Muscle layer of colon (tissue), 2 donors: ENCODE measurements around the gene FOXK2.

Source experiments
- H3K27ac ChIP-seq: one replicate; pipeline ENCODE4 v1.7.0; 2013; ENCODE audit warnings: low read depth, mild to moderate bottlenecking, low read length, moderate library complexity
- H3K27me3 ChIP-seq, 2 donors: one replicate each; pipeline ENCODE4 v1.7.0; 2013; ENCODE audit warnings: low read length in 2 of 2, mild to moderate bottlenecking in 2 of 2; ENCODE audit not compliant: insufficient read depth in 2 of 2, control insufficient read depth in 1 of 2
- H3K36me3 ChIP-seq: one replicate; pipeline ENCODE4 v1.7.0; 2013; ENCODE audit warnings: mild to moderate bottlenecking, low read length; ENCODE audit not compliant: insufficient read depth
- H3K4me1 ChIP-seq: one replicate; pipeline ENCODE4 v1.7.0; 2013; ENCODE audit warnings: mild to moderate bottlenecking, low read length; ENCODE audit not compliant: insufficient read depth
- H3K4me3 ChIP-seq, 2 donors: one replicate each; pipeline ENCODE4 v1.7.0; 2013; ENCODE audit warnings: low read length in 2 of 2, low read depth in 1 of 2, mild to moderate bottlenecking in 1 of 2, moderate library complexity in 1 of 2
- H3K9ac ChIP-seq: one replicate; pipeline ENCODE4 v1.7.0; 2013; ENCODE audit warnings: low read length
- H3K9me3 ChIP-seq: one replicate; pipeline ENCODE4 v1.7.0; 2013; ENCODE audit warnings: mild to moderate bottlenecking, low read length
- donor health status: abdominal sarcoma.
- donor health status: Adenocarcinoma of cecum.

Gene FOXK2

DNA sequence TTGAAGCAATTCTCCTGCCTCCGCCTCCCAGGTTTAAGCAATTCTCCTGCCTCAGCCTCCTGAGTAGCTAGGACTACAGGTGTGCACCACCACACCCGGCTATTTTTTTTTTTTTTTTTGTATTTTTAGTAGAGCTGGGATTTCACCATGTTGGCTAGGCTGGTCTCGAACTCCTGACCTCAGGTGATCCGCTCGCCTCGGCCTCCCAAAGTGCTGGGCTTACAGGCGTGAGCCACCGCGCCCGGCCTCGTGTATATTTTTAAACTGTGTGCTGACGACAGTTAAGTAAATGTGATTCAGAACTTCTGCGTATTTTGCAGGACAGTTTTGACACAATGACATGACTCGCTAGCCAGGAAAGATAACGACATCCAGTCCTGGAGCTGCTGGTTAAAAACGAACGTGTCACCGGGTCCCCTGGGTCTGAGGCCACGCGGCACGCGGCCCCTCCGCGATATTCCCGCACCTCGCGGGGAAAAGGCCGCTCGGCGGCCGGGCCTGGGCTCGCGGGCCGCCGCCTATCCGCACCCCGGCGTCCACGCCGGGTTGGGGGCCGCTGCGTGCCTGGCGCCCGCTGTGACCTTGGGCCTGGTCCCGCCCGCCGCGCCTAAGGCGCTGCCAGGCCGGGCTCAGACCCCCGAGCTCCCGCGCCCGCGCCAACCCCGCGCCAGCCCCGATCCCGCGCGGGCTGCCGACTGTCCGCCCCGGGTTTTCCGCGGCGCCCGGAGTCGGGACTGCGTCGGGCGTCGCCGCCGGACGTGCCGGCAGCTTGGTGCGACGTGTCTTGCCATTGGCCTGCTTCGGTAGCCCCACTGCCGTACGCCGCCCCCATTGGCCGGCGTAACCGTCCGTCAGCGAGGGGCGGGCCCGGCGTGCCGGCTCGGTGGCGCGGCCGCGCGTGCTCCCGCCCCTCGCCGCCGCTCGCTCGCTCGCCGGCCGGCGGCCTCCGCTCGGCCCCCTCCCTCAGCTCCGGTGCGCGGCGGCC is at the start of gene FOXK2:
Gene FOXK2, plus strand, starts transcription at position 907 of the 985 bp plus-strand sequence. CDS start 157 bp downstream, outside the sequence.
- Histone ChIP-seq H3K9ac (peak within 1 kb of the TSS; percentile 58), H3K4me3 (peak within 1 kb of the TSS; percentile 71 to 81), H3K27ac (peak within 1 kb of the TSS; percentile 76), H3K4me1 (no peaks in the 10 kb centered on the region), H3K36me3 (no peaks in the 10 kb centered on the region), H3K9me3 (no peaks in the 10 kb centered on the region), H3K27me3 (no peaks in the 10 kb centered on the region)

DNA sequence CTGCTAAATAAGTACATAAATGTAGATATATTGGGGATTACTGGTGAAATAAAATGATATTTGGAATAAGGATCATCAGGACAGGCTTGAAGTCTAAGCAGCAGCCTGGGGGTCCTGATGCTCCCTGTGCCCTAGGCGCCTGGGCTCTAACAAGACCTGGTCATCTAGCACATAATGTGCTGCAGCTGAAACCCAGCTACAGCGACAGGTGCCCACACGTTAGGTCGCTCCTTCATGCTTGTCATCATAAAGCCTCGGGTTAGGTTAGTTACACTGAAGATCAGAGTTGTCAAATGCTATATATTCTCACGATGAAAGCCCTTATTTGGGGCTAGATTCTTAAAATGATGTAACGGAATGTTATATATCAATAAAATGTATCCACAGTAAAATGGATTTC is 49.5 kb upstream of the FOXK2 start:
- no peak overlapping the region for H3K9ac ChIP-seq
- H3K4me3 ChIP-seq = no peak overlapping the region
- H3K36me3 ChIP-seq = peaks cover 52% of the 10 kb centered on the region
- no peaks in the 10 kb centered on the region for H3K9me3 ChIP-seq
- H3K4me1 ChIP-seq = no peaks in the 10 kb centered on the region
- no peaks in the 10 kb centered on the region for H3K27me3 ChIP-seq
- H3K27ac ChIP-seq = no peak overlapping the region

DNA sequence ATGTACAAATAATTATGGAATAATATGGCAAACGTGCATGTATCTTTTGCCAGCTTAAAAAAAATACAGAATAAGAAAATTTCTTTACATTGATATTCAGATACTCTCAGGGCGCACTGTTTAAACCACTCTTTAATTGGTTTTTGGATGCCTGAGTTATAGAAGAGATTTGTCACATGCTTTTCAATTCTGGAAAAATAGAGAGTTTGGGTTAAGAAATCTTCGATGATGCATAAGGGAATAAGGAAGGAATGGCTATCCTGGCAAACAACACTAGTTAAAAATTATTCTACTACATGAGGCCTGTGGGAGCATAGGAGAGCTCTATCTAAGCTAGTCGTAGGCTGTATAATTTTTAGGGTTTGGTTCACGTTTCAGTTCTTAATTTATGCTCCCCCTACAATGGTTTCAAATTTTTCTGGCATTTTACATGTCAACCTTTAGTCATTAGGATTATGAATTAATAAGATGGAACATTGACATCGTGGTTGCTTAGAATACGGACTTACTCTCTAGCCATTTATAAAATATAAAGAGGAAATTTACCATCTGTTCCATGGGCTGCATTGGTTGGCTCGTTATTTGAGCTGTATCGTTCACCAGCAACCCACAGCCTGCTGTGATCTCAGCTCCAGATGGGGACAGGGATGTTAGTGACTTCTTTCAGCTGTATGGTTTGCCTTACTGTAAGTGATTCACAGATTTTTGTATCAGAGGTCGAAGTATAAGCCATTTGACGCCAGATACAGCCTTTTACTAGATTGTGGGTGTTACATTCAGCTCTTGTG is 45.1 kb upstream of the FOXK2 start:
- H3K9me3 ChIP-seq = no peaks in the 10 kb centered on the region
- no peak overlapping the region for H3K27ac ChIP-seq
- H3K27me3 ChIP-seq = no peaks in the 10 kb centered on the region
- H3K9ac ChIP-seq = no peak overlapping the region
- H3K4me1 ChIP-seq = no peaks in the 10 kb centered on the region
- peaks cover 36% of the 10 kb centered on the region for H3K36me3 ChIP-seq
- no peak overlapping the region for H3K4me3 ChIP-seq

DNA sequence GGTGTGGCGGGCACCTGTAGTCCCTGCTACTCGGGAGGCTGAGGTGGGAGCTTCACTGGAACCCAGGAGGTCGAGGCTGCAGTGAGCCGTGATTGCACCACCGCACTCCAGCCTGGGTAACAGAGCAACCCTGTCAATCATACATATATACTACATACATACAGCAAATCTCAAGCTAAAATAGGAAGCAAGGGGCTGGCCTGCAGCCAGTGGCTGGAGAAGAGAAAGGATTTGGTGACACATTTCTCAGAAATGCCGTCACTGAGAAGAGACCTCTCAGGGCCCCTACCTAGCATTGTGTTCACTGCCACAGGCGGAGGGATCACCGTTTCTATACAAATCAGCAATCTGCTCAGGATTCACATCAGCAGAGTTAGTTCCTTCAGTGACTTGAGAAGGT is 44.1 kb upstream of the FOXK2 start:
- no peaks in the 10 kb centered on the region for H3K9me3 ChIP-seq
- no peaks in the 10 kb centered on the region for H3K4me1 ChIP-seq
- no peak overlapping the region for H3K4me3 ChIP-seq
- no peak overlapping the region for H3K27ac ChIP-seq
- peaks cover 42% of the 10 kb centered on the region for H3K36me3 ChIP-seq
- H3K9ac ChIP-seq = no peak overlapping the region
- H3K27me3 ChIP-seq = no peaks in the 10 kb centered on the region

DNA sequence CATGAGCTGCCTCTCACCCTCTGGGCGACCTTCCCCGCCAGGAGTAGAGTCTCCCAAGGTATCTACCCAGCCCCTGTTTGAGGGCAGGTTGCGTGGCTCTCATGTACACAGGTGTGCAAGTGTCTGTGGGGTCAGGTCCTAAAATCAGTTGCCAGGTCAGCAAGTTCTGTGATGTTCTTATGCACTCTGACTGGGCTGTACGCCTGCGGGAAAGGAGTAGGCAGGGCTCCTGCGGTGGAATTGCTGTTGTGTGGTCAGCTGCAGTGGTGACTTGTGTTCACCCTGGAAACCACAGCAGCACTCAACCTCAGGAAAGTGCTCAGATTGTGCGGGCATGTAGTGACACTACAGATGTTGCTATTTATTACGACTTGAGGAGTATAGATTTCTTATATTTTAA is 41.6 kb upstream of the FOXK2 start:
- no peak overlapping the region for H3K9ac ChIP-seq
- no peaks in the 10 kb centered on the region for H3K4me1 ChIP-seq
- H3K36me3 ChIP-seq = peaks cover 60% of the 10 kb centered on the region
- H3K9me3 ChIP-seq = no peaks in the 10 kb centered on the region
- no peak overlapping the region for H3K4me3 ChIP-seq
- no peak overlapping the region for H3K27ac ChIP-seq
- H3K27me3 ChIP-seq = no peaks in the 10 kb centered on the region

DNA sequence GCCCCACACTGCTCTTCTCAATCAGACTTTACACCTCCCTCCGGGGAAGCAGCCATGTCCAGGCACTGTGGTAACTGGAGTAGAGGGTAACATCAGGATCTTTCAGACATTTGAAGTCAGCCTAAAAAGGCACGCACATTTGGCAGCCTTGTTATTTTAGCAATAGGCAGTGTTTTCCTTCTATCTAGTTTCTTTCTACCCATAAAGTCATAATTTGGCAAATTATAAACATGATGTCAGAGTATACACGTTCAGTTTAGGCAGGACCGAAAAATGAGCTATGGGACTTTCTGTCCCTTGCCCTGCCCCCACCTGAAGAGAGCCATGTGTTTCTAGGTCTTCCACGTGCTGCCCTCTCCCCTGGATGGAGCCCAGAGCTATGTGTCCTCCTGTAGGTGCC is 39.9 kb upstream of the FOXK2 start:
- Histone ChIP-seq H3K4me3 (no peak overlapping the region), H3K9ac (no peak overlapping the region), H3K9me3 (no peaks in the 10 kb centered on the region), H3K4me1 (no peaks in the 10 kb centered on the region), H3K27me3 (no peaks in the 10 kb centered on the region), H3K36me3 (peaks cover 69% of the 10 kb centered on the region), H3K27ac (no peak overlapping the region)

DNA sequence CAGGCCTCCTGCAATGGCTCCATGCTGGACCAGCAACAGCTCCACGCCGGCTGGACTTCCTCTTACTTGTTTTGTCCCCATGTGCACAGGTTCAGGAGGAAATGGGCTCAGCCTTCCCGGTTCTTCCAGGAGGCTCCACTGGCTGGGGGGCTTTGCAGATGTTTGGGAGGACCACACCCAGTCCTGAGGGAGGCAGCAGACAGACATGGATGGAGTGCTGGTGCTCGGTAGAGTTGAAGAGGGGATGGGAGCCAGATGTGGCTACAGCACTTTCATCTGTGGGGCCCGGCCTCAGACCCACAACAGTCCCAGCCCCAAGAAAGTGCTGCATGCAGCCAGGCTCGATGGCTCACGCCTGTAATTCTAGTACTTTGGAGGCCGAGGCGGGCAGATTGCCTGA is 39.2 kb upstream of the FOXK2 start:
- H3K9ac ChIP-seq = no peak overlapping the region
- no peak overlapping the region for H3K4me3 ChIP-seq
- H3K9me3 ChIP-seq = no peaks in the 10 kb centered on the region
- no peaks in the 10 kb centered on the region for H3K27me3 ChIP-seq
- H3K27ac ChIP-seq = no peak overlapping the region
- H3K36me3 ChIP-seq = peaks cover 70% of the 10 kb centered on the region
- H3K4me1 ChIP-seq = no peaks in the 10 kb centered on the region

- peaks cover 76% of the 10 kb centered on the region for H3K36me3 ChIP-seq
These were observed 36.3 kb upstream of the FOXK2 start for GRCh38 chr17:82483204-82483660.

DNA sequence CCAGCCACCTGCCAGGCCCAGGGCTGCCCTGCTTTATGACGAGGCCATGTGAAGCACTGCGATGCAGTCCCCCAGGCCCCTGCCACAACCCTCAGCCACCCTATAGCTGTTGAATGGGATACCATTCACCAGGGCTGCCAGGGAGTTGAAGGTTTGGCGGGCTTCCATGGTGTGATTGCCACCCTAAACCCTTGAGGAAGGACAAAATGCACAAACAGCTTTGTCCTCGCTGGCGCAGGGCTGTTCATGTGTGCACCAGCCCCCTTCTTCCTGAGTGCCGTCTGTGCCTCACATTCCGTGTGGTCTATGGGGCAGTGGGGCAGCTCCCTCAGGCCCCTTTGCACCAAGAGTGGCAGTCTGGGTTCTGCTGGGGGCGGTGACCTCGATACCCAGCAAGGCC is 35.7 kb upstream of the FOXK2 start:
- Histone ChIP-seq H3K4me3 (no peak overlapping the region), H3K36me3 (peaks cover 74% of the 10 kb centered on the region), H3K27ac (no peak overlapping the region), H3K4me1 (peaks cover 3% of the 10 kb centered on the region), H3K9ac (no peak overlapping the region), H3K27me3 (no peaks in the 10 kb centered on the region), H3K9me3 (no peaks in the 10 kb centered on the region)

More at GRCh38 chr17:82483204-82483660, 36.3 kb upstream of the FOXK2 start:
- Histone ChIP-seq H3K4me3 (no peak overlapping the region), H3K9ac (no peak overlapping the region), H3K27me3 (no peaks in the 10 kb centered on the region), H3K27ac (no peak overlapping the region), H3K9me3 (no peaks in the 10 kb centered on the region), H3K4me1 (no peaks in the 10 kb centered on the region)

GRCh38 chr17:82486231-82487094 is 33.1 kb upstream of the FOXK2 start:
- Histone ChIP-seq H3K27ac (no peak overlapping the region), H3K9me3 (no peaks in the 10 kb centered on the region), H3K27me3 (no peaks in the 10 kb centered on the region), H3K9ac (no peak overlapping the region), H3K4me3 (no peak overlapping the region), H3K4me1 (peaks cover 4% of the 10 kb centered on the region), H3K36me3 (peaks cover 50% of the 10 kb centered on the region)

DNA sequence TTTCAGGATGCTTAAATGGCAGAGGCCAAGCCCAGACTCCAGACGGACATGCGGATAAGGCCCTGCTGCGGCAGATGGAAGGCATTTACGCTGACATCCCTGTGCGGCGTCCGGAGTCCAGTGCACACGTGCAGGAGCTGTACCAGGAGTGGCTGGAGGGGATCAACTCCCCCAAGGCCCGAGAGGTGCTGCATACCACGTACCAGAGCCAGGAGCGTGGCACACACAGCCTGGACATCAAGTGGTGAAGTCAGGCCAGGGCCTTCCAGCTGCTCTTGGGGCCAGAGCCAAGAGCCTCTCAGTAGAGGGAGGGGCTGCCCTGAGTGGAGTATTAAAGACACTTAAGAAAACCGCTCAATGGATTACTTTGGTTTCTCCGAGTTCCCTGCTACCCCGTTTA is 31.6 kb upstream of the FOXK2 start:
- Histone ChIP-seq H3K9me3 (no peaks in the 10 kb centered on the region), H3K27ac (no peak overlapping the region), H3K4me1 (peaks cover 4% of the 10 kb centered on the region), H3K27me3 (no peaks in the 10 kb centered on the region), H3K4me3 (no peak overlapping the region), H3K9ac (no peak overlapping the region), H3K36me3 (peaks cover 39% of the 10 kb centered on the region)
